HEK293 (cell line): ENCODE results near the gene SLC38A10.
A peak's percentile ranks its signal among the peaks of the same experiment; 100 is the strongest.

Experiments
- CTCF ChIA-PET: fragments of 350-600 bp; formaldehyde crosslinking; extraction: SDS; loops from one replicate; lab custom pipeline; 2021; ENCODE audit warnings: antibody characterized with exemption; lab: Yijun Ruan, JAX
- POLR2A ChIA-PET: fragments of 300-600 bp; formaldehyde crosslinking; extraction: SDS; loops from one replicate; lab custom pipeline; 2020; ENCODE audit warnings: antibody characterized with exemption, inconsistent platforms; lab: Yijun Ruan, JAX
- H3K27ac ChIP-seq: fragments of 200-500 bp; sonication (Bioruptor generic); 2 replicates; pipeline ENCODE4 v1.5.1; 2014; ENCODE audit warnings: low read depth, low read length, control low read depth, inconsistent platforms; ENCODE audit errors: extremely low read depth
- H3K36me3 ChIP-seq, 2 experiments: fragments of 200-500 bp in 1 of 2; sonication (Bioruptor generic) in 1 of 2; 1 replicate in 1 of 2; 2 replicates in 1 of 2; pipeline ENCODE4 v1.5.1; 2014 to 2017; ENCODE audit warnings: inconsistent platforms in 2 of 2, low read length in 2 of 2; ENCODE audit not compliant: control insufficient read depth in 2 of 2, insufficient read depth in 1 of 2
- H3K4me1 ChIP-seq: fragments of 200-500 bp; sonication (Bioruptor generic); 2 replicates; pipeline ENCODE4 v1.5.1; 2014; ENCODE audit warnings: mild to moderate bottlenecking, low read length, inconsistent platforms; ENCODE audit not compliant: control insufficient read depth, insufficient read depth
- H3K4me3 ChIP-seq: 2 replicates; pipeline ENCODE4 v1.5.1; 2011; ENCODE audit warnings: low read depth, mild to moderate bottlenecking, control low read depth, low read length, moderate library complexity
- H3K9me3 ChIP-seq: fragments of 200-500 bp; sonication (Bioruptor generic); 2 replicates; pipeline ENCODE4 v1.5.1; 2014; ENCODE audit warnings: low read depth, low read length, inconsistent platforms; ENCODE audit not compliant: control insufficient read depth, insufficient read depth
- IKZF3 ChIP-seq: fragments of 450-650 bp; IDR thresholded peaks from 2 replicates; pipeline ENCODE4 v1.5.0; 2018; ENCODE audit warnings: missing biosample characterization, mild to moderate bottlenecking, missing genetic modification characterization, moderate library complexity
- ZFHX2 ChIP-seq: fragments of 450-650 bp; formaldehyde crosslinking; conservative IDR thresholded peaks from 2 replicates; pipeline ENCODE4 v1.5.1; 2016; ENCODE audit warnings: missing biosample characterization, missing genetic modification characterization
- ZNF114 ChIP-seq: fragments of 450-650 bp; formaldehyde crosslinking; IDR thresholded peaks from 2 replicates; pipeline ENCODE4 v1.5.0; 2017; ENCODE audit warnings: missing biosample characterization, missing genetic modification characterization
- ZNF274 ChIP-seq, 2 experiments: fragments of 200-500 bp in 1 of 2; fragments of 450-650 bp in 1 of 2; sonication (Bioruptor generic) in 1 of 2; formaldehyde crosslinking in 1 of 2; IDR thresholded peaks; 2 replicates each; pipeline versions ENCODE4 v1.5.1 to v1.6.1; 2014 to 2016; ENCODE audit warnings: borderline replicate concordance in 1 of 2, inconsistent platforms in 1 of 2, low read length in 1 of 2, missing biosample characterization in 1 of 2, missing genetic modification characterization in 1 of 2
- ZNF341 ChIP-seq: fragments of 450-650 bp; formaldehyde crosslinking; IDR thresholded peaks from 2 replicates; pipeline ENCODE4; 2016; ENCODE audit warnings: low read depth, missing biosample characterization, missing genetic modification characterization
- ZNF501 ChIP-seq: fragments of 450-650 bp; formaldehyde crosslinking; IDR thresholded peaks from 2 replicates; pipeline ENCODE4 v1.5.1; 2016; ENCODE audit warnings: missing biosample characterization, missing genetic modification characterization
- ZNF529 ChIP-seq: fragments of 450-650 bp; formaldehyde crosslinking; IDR thresholded peaks from 2 replicates; pipeline ENCODE4 v1.5.1; 2017; ENCODE audit warnings: missing genetic modification characterization, missing biosample characterization; ENCODE audit not compliant: insufficient replicate concordance
- ZNF530 ChIP-seq: fragments of 450-650 bp; formaldehyde crosslinking; IDR thresholded peaks from 2 replicates; pipeline ENCODE4 v1.5.1; 2016; ENCODE audit warnings: low read depth, missing biosample characterization, missing genetic modification characterization
- ZNF555 ChIP-seq: fragments of 450-650 bp; formaldehyde crosslinking; conservative IDR thresholded peaks from 2 replicates; pipeline ENCODE4 v1.5.1; 2017; ENCODE audit warnings: missing biosample characterization, mild to moderate bottlenecking, missing genetic modification characterization, inconsistent platforms
- ZNF571 ChIP-seq: fragments of 450-650 bp; formaldehyde crosslinking; IDR thresholded peaks from 2 replicates; pipeline ENCODE4 v1.5.0; 2017; ENCODE audit warnings: missing biosample characterization, missing genetic modification characterization
- ZNF664 ChIP-seq: fragments of 450-650 bp; formaldehyde crosslinking; IDR thresholded peaks from 2 replicates; pipeline ENCODE4 v1.5.1; 2016; ENCODE audit warnings: missing biosample characterization, missing genetic modification characterization
- TF ChIP-seq, protein P1 (sequence below): fragments of 450-650 bp; formaldehyde crosslinking; conservative IDR thresholded peaks from 2 replicates; pipeline ENCODE4 v1.5.1; 2016; ENCODE audit warnings: low read depth, missing biosample characterization, missing genetic modification characterization
- TF ChIP-seq, protein P2 (sequence below): fragments of 450-650 bp; formaldehyde crosslinking; IDR thresholded peaks from 2 replicates; pipeline ENCODE4 v1.5.1; 2016; ENCODE audit warnings: missing biosample characterization, missing genetic modification characterization, borderline replicate concordance
- TF ChIP-seq, protein P3 (sequence below): fragments of 450-650 bp; formaldehyde crosslinking; IDR thresholded peaks from 2 replicates; pipeline ENCODE4 v1.5.1; 2016; ENCODE audit warnings: missing biosample characterization, missing genetic modification characterization

SLC38A10 gene

DNA sequence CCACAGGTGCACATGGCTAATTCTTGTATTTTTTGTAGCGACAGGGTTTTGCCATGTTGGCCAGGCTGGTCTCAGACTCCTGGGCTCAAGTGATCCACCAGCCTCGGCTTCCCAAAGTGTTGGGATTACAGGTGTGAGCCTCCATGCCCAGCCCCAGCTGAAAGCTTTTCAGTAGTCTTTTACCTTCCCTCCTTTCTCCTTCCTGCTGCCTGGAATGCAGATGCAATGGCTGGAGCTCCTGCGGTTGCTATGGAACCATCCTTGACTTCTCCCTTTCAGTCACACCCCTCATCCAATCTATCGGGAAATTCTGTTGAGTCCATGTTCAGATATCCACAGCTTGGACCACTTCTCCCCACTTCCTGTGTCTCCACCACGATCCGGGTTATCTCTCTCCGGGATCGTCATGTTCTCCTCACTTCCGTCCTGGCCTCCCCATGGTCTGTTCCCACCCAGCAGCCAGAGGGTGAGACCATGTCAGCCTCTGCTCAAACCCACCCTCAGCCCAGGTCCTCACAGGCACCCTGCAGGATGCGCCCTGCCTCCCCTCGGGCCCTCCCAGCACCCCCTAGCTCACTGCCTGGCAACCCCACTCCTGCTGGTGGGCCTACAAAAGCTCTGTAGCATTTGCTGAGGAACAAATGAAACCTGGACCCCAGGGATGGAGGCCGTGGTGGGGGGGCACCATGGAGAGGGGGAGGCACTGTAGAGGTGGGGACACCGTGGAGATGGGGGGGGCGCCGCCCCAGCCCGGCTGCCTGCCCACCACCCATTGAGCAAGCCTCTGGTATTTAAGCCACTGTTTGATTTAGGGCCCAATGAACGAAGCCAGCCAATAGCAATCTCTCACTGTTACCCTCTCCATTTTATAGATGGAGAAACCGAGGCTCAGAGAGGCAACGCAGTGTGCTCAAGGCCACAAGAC, 12.8 kb upstream of the SLC38A10 start (continued):
- TF ChIP-seq, protein P1, sequence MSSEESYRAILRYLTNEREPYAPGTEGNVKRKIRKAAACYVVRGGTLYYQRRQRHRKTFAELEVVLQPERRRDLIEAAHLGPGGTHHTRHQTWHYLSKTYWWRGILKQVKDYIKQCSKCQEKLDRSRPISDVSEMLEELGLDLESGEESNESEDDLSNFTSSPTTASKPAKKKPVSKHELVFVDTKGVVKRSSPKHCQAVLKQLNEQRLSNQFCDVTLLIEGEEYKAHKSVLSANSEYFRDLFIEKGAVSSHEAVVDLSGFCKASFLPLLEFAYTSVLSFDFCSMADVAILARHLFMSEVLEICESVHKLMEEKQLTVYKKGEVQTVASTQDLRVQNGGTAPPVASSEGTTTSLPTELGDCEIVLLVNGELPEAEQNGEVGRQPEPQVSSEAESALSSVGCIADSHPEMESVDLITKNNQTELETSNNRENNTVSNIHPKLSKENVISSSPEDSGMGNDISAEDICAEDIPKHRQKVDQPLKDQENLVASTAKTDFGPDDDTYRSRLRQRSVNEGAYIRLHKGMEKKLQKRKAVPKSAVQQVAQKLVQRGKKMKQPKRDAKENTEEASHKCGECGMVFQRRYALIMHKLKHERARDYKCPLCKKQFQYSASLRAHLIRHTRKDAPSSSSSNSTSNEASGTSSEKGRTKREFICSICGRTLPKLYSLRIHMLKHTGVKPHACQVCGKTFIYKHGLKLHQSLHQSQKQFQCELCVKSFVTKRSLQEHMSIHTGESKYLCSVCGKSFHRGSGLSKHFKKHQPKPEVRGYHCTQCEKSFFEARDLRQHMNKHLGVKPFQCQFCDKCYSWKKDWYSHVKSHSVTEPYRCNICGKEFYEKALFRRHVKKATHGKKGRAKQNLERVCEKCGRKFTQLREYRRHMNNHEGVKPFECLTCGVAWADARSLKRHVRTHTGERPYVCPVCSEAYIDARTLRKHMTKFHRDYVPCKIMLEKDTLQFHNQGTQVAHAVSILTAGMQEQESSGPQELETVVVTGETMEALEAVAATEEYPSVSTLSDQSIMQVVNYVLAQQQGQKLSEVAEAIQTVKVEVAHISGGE (tag by site-specific recombination): no peak
- TF ChIP-seq, protein P2, sequence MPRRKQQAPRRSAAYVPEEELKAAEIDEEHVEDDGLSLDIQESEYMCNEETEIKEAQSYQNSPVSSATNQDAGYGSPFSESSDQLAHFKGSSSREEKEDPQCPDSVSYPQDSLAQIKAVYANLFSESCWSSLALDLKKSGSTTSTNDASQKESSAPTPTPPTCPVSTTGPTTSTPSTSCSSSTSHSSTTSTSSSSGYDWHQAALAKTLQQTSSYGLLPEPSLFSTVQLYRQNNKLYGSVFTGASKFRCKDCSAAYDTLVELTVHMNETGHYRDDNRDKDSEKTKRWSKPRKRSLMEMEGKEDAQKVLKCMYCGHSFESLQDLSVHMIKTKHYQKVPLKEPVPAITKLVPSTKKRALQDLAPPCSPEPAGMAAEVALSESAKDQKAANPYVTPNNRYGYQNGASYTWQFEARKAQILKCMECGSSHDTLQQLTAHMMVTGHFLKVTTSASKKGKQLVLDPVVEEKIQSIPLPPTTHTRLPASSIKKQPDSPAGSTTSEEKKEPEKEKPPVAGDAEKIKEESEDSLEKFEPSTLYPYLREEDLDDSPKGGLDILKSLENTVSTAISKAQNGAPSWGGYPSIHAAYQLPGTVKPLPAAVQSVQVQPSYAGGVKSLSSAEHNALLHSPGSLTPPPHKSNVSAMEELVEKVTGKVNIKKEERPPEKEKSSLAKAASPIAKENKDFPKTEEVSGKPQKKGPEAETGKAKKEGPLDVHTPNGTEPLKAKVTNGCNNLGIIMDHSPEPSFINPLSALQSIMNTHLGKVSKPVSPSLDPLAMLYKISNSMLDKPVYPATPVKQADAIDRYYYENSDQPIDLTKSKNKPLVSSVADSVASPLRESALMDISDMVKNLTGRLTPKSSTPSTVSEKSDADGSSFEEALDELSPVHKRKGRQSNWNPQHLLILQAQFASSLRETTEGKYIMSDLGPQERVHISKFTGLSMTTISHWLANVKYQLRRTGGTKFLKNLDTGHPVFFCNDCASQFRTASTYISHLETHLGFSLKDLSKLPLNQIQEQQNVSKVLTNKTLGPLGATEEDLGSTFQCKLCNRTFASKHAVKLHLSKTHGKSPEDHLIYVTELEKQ: no peak
- TF ChIP-seq, protein P3, sequence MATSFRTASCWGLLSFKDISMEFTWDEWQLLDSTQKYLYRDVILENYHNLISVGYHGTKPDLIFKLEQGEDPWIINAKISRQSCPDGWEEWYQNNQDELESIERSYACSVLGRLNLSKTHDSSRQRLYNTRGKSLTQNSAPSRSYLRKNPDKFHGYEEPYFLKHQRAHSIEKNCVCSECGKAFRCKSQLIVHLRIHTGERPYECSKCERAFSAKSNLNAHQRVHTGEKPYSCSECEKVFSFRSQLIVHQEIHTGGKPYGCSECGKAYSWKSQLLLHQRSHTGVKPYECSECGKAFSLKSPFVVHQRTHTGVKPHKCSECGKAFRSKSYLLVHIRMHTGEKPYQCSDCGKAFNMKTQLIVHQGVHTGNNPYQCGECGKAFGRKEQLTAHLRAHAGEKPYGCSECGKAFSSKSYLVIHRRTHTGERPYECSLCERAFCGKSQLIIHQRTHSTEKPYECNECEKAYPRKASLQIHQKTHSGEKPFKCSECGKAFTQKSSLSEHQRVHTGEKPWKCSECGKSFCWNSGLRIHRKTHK: no peak
- TF ChIP-seq ZNF555 (tag by site-specific recombination) (no peak), ZNF529 (tag by site-specific recombination) (no peak), IKZF3 (tag by site-specific recombination) (no peak), ZNF571 (tag by site-specific recombination) (no peak), ZNF664 (no peak), ZNF530 (tag by site-specific recombination) (no peak), ZNF501 (tag by site-specific recombination) (no peak), ZNF114 (tag by site-specific recombination) (no peak)

DNA sequence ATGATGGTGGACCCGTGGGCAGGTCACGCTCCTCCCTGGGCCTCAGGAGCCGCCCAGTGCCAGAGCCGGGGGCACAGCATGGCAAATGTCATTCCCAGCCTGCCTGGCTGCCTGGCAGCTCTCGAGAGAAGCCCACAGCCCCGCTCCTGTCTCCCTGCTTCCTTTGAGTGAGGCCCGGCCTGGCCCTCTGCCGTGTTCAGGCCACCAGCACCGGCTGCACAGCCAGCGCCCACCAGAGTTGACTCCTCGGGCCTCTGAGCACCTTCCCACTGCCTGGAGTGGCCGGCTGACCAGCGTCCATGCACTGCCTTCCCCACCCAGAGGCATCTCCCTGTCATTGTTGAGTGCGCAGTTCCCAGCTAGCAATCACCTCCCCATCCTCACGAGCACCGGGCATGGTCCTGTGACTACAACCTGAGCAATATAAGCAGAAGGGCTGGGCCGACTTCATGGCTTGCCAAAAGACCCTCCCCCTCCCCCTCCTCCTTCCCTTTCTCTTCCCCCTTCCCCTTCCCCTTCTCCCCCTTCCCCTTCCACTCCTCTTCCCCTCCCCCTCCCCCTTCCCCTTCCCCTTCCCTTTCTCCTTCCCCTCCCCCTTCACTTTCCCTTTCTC, 11.9 kb upstream of the SLC38A10 start:
- Histone ChIP-seq H3K4me3 (no peak overlapping the region), H3K36me3 (no peaks in the 10 kb centered on the region)
- POLR2A ChIA-PET: interaction anchor here (1.0 to 1.8 kb wide), 4 partner anchors 12 to 88 kb away, joined by 3 to 7 read pairs (median 4); partner anchors contain the start of genes BAHCC1 and SLC38A10
- TF ChIP-seq ZFHX2 (tag by site-specific recombination): peak; percentile 31; the same call in 1 of the 2 replicates
- TF ChIP-seq ZNF274 (IDR thresholded peaks at IDR 0.05; ENCODE audit: low read length): no peak
- no peak for TF ChIP-seq ZNF274 (tag by site-specific recombination; IDR thresholded peaks at IDR 0.05; ENCODE audit: borderline replicate concordance)
- TF ChIP-seq ZNF341 (tag by site-specific recombination): 0 out of 2 replicates have a peak, but pooled peaks have one; percentile 14
- TF ChIP-seq, all 188 proteins: peak for 2
- H3K4me1 ChIP-seq: peaks cover 3% of the 10 kb centered on the region; the same call in 1 of the 2 replicates
- peak overlapping the region; percentile 28; the same call in 1 of the 2 replicates for H3K27ac ChIP-seq
- no peaks in the 10 kb centered on the region for H3K9me3 ChIP-seq
- CTCF ChIA-PET: interaction anchor here (0.6 to 1.2 kb wide), 4 partner anchors 16 to 167 kb away, joined by 3 read pairs; no protein-coding TSS in a partner anchor
